H1 (cell line): ENCODE measurements around the gene SLC7A7.

Source experiments
- EP300 ChIP-seq, 2 experiments: IDR thresholded peaks; 1 replicate in 1 of 2; 2 replicates in 1 of 2; pipeline ENCODE4 v1.6.1; 2011 to 2012; ENCODE audit warnings: low read depth in 2 of 2, low read length in 2 of 2, mild to moderate bottlenecking in 2 of 2, borderline replicate concordance in 1 of 2, inconsistent platforms in 1 of 2, moderate library complexity in 1 of 2
- EZH2 ChIP-seq: fragments of 200-600 bp; sonication (generic); IDR thresholded peaks from 2 replicates; pipeline ENCODE4 v1.7.1; 2012; ENCODE audit warnings: low read depth, mild to moderate bottlenecking, moderate library complexity, low read length, inconsistent platforms; ENCODE audit not compliant: severe bottlenecking
- JUN ChIP-seq: IDR thresholded peaks from 2 replicates; pipeline ENCODE4 v1.6.1; 2011; ENCODE audit warnings: low read depth, mild to moderate bottlenecking, improper control_type of control experiment, low read length
- POLR2A ChIP-seq, 2 experiments: IDR thresholded peaks; 1 replicate in 1 of 2; 2 replicates in 1 of 2; pipeline ENCODE4 v1.6.1; 2011; ENCODE audit warnings: low read depth in 2 of 2, low read length in 2 of 2, mild to moderate bottlenecking in 2 of 2; ENCODE audit errors: control extremely low read depth in 1 of 2
- POLR2AphosphoS5 ChIP-seq: IDR thresholded peaks from 2 replicates; pipeline ENCODE4 v1.6.1; 2011; ENCODE audit warnings: low read depth, low read length
- RNF2 ChIP-seq: fragments of 200-900, 300-1000 bp; sonication (generic); IDR thresholded peaks from 2 replicates; pipeline ENCODE4 v1.7.1; 2016; ENCODE audit warnings: borderline replicate concordance, low read depth, mild to moderate bottlenecking, antibody characterized with exemption, low read length; ENCODE audit not compliant: poor library complexity, severe bottlenecking; ENCODE audit errors: missing control alignments
- SRF ChIP-seq: IDR thresholded peaks from 2 replicates; pipeline ENCODE4 v1.6.1; 2011; ENCODE audit warnings: mild to moderate bottlenecking, low read depth, low read length, moderate library complexity
- TCF12 ChIP-seq: IDR thresholded peaks from 2 replicates; pipeline ENCODE4 v1.6.1; 2011; ENCODE audit warnings: low read depth, mild to moderate bottlenecking, low read length
- YY1 ChIP-seq: IDR thresholded peaks from 2 replicates; pipeline ENCODE4 v1.6.1; 2011; ENCODE audit warnings: low read depth, mild to moderate bottlenecking, low read length
- TF ChIP-seq, protein P1 (sequence below): IDR thresholded peaks from 2 replicates; pipeline ENCODE4 v1.6.1; 2011; ENCODE audit warnings: low read length, improper control_type of control experiment
- TF ChIP-seq, protein P2 (sequence below), 3 experiments: IDR thresholded peaks; 1 replicate in 2 of 3; 2 replicates in 1 of 3; pipeline versions ENCODE4 v1.5.1 to v1.6.1; 2011; ENCODE audit warnings: low read length in 3 of 3, mild to moderate bottlenecking in 3 of 3, inconsistent platforms in 2 of 3, low read depth in 1 of 3, moderate library complexity in 1 of 3; ENCODE audit not compliant: insufficient read depth in 1 of 3; ENCODE audit errors: control extremely low read depth in 1 of 3
- TF ChIP-seq, protein P3 (sequence below): IDR thresholded peaks from 2 replicates; pipeline ENCODE4 v1.6.1; 2012; ENCODE audit warnings: inconsistent platforms

DNA sequence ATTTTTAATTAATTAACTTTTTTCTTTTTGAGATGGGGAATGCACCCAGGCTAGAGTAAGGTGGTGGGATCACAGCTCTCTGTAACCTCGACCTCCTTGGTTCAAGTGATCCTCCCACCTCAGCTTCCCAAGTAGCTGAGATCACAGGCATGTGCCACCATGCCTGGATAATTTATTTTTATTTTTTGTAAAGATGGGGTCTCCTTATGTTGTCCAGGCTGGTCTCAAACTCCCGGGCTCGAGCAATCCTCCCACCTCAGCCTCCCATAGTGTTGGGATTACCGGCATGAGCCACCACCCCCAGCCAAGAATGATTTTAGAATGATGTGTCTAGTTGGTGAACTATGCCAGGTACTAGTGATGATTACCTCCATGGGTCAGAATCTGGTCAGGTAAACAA lies 49.7 kb upstream of the SLC7A7 start:
- no peak for TF ChIP-seq POLR2AphosphoS5
- no peak for TF ChIP-seq EP300 (IDR thresholded peaks at IDR 0.05; ENCODE audit: borderline replicate concordance in 1 of 2, low read depth in 2 of 2, low read length in 2 of 2)
- no peak for TF ChIP-seq YY1
- TF ChIP-seq, protein P1, sequence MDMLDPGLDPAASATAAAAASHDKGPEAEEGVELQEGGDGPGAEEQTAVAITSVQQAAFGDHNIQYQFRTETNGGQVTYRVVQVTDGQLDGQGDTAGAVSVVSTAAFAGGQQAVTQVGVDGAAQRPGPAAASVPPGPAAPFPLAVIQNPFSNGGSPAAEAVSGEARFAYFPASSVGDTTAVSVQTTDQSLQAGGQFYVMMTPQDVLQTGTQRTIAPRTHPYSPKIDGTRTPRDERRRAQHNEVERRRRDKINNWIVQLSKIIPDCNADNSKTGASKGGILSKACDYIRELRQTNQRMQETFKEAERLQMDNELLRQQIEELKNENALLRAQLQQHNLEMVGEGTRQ = no peak
- TF ChIP-seq RNF2 = no peak
- no peak for TF ChIP-seq JUN
- no peak for TF ChIP-seq POLR2A (IDR thresholded peaks at IDR 0.05; ENCODE audit: control extremely low read depth in 1 of 2, low read depth in 2 of 2, low read length in 2 of 2)
- TF ChIP-seq TCF12 = no peak
- TF ChIP-seq, protein P2, sequence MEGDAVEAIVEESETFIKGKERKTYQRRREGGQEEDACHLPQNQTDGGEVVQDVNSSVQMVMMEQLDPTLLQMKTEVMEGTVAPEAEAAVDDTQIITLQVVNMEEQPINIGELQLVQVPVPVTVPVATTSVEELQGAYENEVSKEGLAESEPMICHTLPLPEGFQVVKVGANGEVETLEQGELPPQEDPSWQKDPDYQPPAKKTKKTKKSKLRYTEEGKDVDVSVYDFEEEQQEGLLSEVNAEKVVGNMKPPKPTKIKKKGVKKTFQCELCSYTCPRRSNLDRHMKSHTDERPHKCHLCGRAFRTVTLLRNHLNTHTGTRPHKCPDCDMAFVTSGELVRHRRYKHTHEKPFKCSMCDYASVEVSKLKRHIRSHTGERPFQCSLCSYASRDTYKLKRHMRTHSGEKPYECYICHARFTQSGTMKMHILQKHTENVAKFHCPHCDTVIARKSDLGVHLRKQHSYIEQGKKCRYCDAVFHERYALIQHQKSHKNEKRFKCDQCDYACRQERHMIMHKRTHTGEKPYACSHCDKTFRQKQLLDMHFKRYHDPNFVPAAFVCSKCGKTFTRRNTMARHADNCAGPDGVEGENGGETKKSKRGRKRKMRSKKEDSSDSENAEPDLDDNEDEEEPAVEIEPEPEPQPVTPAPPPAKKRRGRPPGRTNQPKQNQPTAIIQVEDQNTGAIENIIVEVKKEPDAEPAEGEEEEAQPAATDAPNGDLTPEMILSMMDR (IDR thresholded peaks at IDR 0.05; ENCODE audit: control extremely low read depth in 1 of 3, insufficient read depth in 1 of 3, low read depth in 1 of 3, low read length in 3 of 3) = no peak
- no peak for TF ChIP-seq EZH2
- TF ChIP-seq SRF = no peak
- TF ChIP-seq, protein P3, sequence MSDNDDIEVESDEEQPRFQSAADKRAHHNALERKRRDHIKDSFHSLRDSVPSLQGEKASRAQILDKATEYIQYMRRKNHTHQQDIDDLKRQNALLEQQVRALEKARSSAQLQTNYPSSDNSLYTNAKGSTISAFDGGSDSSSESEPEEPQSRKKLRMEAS = no peak
